MCF 10A (cell line): ENCODE results near the gene ZNF74. TPM values are rescaled to one million over a fixed set of nuclear protein-coding genes. Genes with fewer than 3 reads are reported as not detected.

Source experiments
- BruUV-seq: library from RNA; stranded (reverse); fragments of 400-500 nt; replicated peaks from 2 replicates; lab custom pipeline; 2021; lab: Mats Ljungman, UMichigan
- CTCF ChIA-PET: fragments of 300-600 bp; sonication (Branson Sonifier 250); formaldehyde crosslinking; extraction: SDS; loops from one replicate; lab custom pipeline; 2021; ENCODE audit warnings: antibody characterized with exemption, inconsistent platforms; lab: Yijun Ruan, JAX
- POLR2A ChIA-PET: fragments of 300-600, 350-650 bp; sonication (Branson Sonifier 250); formaldehyde crosslinking; extraction: SDS; loops from one replicate; lab custom pipeline; 2020; ENCODE audit warnings: antibody characterized with exemption, inconsistent platforms; lab: Yijun Ruan, JAX
- DNase-seq: peaks from one replicate; pipeline ENCODE4 v3.0.0-alpha.2; 2018; ENCODE audit not compliant: unreplicated experiment
- H3K27ac Mint-ChIP-seq: one replicate; pipeline ENCODE4 v1.8.0; 2022; ENCODE audit warnings: mild to moderate bottlenecking, low read depth, mixed read lengths; ENCODE audit not compliant: unreplicated experiment
- H3K27me3 Mint-ChIP-seq: one replicate; pipeline ENCODE4 v1.8.0; 2022; ENCODE audit warnings: mixed read lengths; ENCODE audit not compliant: insufficient read depth, unreplicated experiment
- H3K36me3 Mint-ChIP-seq: one replicate; pipeline ENCODE4 v1.8.0; 2022; ENCODE audit warnings: mild to moderate bottlenecking, moderate library complexity, mixed read lengths; ENCODE audit not compliant: insufficient read depth, unreplicated experiment
- H3K4me1 Mint-ChIP-seq: one replicate; pipeline ENCODE4 v1.8.0; 2022; ENCODE audit warnings: mixed read lengths; ENCODE audit not compliant: insufficient read depth, unreplicated experiment
- H3K4me3 Mint-ChIP-seq: one replicate; pipeline ENCODE4 v1.8.0; 2022; ENCODE audit warnings: mild to moderate bottlenecking, moderate library complexity, mixed read lengths; ENCODE audit not compliant: unreplicated experiment
- H3K9me3 Mint-ChIP-seq: one replicate; pipeline ENCODE4 v1.8.0; 2022; ENCODE audit warnings: mixed read lengths; ENCODE audit not compliant: unreplicated experiment
- intact Hi-C: fragments of 100-400 bp; cut with micrococcal nuclease; formaldehyde crosslinking; loops from 2 replicates; pipeline ENCODE4 v1.14.1; 2022
- total RNA-seq: library from RNA; stranded (reverse); gene quantifications from 2 replicates; pipeline ENCODE4 v1.2.3, GENCODE V29; 2022
- TF ChIP-seq, protein P1 (sequence below): fragments of 200-600 bp; IDR thresholded peaks from one replicate; pipeline ENCODE4 v1.8.0; 2022; ENCODE audit warnings: antibody characterized with exemption, mild to moderate bottlenecking; ENCODE audit not compliant: unreplicated experiment

Gene ZNF74
- total RNA-seq, 1 experiment from 2014 or later, result 10.4 TPM

DNA sequence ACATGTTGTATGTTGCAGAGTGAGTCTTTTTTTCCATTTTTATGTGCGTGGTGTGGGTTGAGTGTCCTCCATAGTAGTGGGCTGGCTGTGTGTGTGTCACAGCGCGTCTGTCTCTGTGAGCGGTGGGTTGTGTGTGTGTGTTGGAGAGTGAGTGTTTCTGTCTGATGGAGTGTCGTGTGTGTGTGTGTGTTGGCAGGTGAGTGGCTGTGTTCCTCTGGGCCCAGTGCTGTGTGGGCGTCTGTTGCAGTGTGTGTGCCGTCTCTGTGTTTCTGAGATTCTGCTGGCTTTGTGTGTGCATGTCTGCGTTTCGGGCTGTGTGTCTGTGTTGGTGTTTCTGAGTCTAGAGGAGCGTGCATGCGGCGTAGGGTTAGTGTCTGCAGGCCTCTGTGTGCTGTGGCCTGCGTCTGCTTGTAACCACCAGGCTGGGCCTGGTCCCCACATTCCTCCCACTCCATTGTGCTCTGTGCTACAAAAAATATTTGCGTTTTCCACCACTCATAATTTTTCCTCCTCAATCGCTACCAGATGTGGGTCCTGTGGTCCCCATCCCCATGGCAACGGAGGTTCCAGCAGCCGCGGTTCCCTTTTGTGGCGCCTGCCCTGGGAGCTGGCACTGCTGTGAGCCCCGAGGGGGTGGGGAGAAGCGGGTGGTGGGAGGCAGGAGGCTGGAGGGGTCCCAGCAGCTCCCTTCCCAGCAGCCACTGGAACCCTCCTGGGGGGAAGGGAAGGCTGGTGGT, 28.5 kb downstream of the ZNF74 start:
- POLR2A ChIA-PET, result no interaction called here
- no peak for DNase-seq
- intact Hi-C loops, result no loop called here
- Mint-ChIP-seq H3K4me1 (no peaks in the 10 kb centered on the region), H3K9me3 (no peaks in the 10 kb centered on the region), H3K4me3 (no peak overlapping the region), H3K27me3 (no peaks in the 10 kb centered on the region), H3K27ac (no peak overlapping the region), H3K36me3 (no peaks in the 10 kb centered on the region)
- CTCF ChIA-PET, result interaction anchor here (0.6 kb wide), 2 partner anchors 316 to 326 kb away, joined by 3 read pairs; no protein-coding TSS in a partner anchor
- BruUV-seq, result no TSS peak
- TF ChIP-seq, protein P1, sequence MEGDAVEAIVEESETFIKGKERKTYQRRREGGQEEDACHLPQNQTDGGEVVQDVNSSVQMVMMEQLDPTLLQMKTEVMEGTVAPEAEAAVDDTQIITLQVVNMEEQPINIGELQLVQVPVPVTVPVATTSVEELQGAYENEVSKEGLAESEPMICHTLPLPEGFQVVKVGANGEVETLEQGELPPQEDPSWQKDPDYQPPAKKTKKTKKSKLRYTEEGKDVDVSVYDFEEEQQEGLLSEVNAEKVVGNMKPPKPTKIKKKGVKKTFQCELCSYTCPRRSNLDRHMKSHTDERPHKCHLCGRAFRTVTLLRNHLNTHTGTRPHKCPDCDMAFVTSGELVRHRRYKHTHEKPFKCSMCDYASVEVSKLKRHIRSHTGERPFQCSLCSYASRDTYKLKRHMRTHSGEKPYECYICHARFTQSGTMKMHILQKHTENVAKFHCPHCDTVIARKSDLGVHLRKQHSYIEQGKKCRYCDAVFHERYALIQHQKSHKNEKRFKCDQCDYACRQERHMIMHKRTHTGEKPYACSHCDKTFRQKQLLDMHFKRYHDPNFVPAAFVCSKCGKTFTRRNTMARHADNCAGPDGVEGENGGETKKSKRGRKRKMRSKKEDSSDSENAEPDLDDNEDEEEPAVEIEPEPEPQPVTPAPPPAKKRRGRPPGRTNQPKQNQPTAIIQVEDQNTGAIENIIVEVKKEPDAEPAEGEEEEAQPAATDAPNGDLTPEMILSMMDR, result no peak

DNA sequence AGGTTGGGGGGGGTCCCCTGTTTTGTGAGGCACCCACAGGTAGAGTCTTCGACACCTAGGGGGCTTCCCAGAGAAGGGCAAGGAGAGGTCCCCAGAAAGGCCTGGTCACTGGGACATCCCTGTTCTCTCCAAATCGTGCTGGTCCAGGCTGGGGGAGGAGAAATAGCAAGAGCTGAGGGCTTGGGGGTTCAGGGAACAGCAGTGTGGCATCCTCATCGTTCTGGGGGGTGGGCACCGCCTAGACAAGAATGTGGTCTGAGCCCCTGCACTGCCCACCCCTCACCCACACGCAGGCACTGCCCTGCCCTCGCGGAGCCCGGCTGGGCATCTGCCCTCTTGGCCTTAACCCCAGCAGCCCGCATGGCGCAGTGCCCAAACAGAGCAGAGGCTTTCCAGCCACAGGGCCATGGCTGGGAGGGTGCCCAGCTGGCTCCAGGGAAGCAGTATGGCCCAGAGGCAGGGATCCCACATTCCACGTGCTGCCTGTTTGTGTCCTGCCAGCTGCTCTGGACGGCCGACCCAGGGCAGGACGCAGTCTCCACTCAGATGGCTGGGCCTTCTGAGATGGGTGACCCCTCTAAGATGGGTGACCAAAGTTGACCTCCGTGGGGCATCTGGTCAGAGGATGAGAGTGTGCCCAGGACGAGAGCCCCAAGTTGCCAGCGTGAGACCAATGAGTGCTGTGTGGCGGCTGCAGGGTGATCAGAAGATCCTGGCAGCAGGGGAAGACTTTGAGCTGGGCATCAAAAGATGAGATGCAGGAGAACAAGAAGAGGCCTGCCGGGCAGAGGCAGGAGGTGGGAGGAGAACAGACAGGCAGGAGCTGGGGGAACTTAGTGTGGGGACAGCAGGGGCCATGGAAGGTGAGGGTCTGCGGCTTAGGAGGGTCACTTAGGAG, 29.3 kb downstream of the ZNF74 start:
- Mint-ChIP-seq H3K36me3 (no peaks in the 10 kb centered on the region), H3K4me3 (no peak overlapping the region), H3K27me3 (no peaks in the 10 kb centered on the region), H3K4me1 (no peaks in the 10 kb centered on the region), H3K27ac (no peak overlapping the region), H3K9me3 (no peaks in the 10 kb centered on the region)
- DNase-seq, result no peak
- CTCF ChIA-PET, result interaction anchor here (0.6 kb wide), 2 partner anchors 317 to 325 kb away, joined by 3 read pairs; no protein-coding TSS in a partner anchor
- intact Hi-C loops, result no loop called here
- POLR2A ChIA-PET, result interaction anchor here (0.7 kb wide), 1 partner anchor 303 kb away, joined by 3 read pairs; no protein-coding TSS in a partner anchor
- no TSS peak for BruUV-seq
- TF ChIP-seq, protein P1, result no peak

DNA sequence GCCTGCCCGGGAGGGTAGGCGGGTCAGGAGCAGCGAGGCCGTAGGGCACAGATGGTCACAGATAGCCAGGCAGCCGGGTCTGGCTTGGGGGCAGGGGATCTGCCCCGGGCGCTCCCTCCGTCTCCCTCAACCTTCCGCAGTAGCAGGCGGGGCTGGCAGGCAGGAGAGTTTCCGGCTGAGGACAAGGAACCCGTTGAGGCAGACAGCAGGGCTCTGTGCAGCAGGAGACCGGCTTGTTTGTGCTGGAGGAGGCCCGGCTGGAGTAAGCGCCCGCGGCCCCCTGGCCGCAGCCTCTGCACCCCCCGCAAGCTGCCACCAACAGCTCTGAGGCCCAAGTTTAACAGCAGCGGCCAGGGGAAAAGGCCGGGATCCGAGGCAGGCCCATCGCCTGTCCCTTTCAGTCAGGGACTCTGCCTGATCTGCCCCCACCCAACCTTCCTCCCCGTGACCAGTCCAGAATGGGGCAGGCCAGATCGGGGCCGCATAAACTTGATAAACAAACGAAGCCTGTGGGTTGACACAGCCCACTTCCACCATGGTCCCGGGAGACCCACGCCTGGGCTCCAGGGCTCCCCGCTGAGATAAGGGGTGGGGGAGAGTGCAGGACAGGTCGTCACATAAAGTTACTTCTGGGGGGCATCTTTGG, 30.1 kb downstream of the ZNF74 start:
- CTCF ChIA-PET, result no interaction called here
- POLR2A ChIA-PET, result interaction anchor here (0.6 to 0.7 kb wide), 2 partner anchors 49 to 304 kb away, joined by 3 read pairs; no protein-coding TSS in a partner anchor
- no TSS peak for BruUV-seq
- Mint-ChIP-seq H3K27ac (no peak overlapping the region), H3K4me1 (no peaks in the 10 kb centered on the region), H3K36me3 (no peaks in the 10 kb centered on the region), H3K27me3 (no peaks in the 10 kb centered on the region), H3K4me3 (no peak overlapping the region), H3K9me3 (no peaks in the 10 kb centered on the region)
- TF ChIP-seq, protein P1, result no peak
- intact Hi-C loops, result no loop called here
- DNase-seq, result no peak
